SK-N-SH treated with all-trans-retinoic acid at 6 μM for 48 hours (cell line): ENCODE measurements around the gene ZWILCH.

Source experiments
- ATAC-seq: fragments of 200-7000 bp; cut with Tn5 transposase; 3 replicates; pipeline ENCODE4 v1.9.1; 2020; ENCODE audit warnings: mild to moderate bottlenecking, moderate library complexity
- ARNTL ChIP-seq: fragments of 450-650 bp; formaldehyde crosslinking; IDR thresholded peaks from 2 replicates; pipeline ENCODE4 v1.5.0; 2020; ENCODE audit warnings: low read depth, mild to moderate bottlenecking, moderate library complexity, borderline replicate concordance
- BACH2 ChIP-seq: fragments of 250-450 bp; sonication (Bioruptor Pico); IDR thresholded peaks from 2 replicates; pipeline ENCODE4 v1.9.0; 2021; ENCODE audit warnings: mild to moderate bottlenecking, borderline replicate concordance
- ESRRG ChIP-seq: fragments of 250-450 bp; sonication (Bioruptor Pico); IDR thresholded peaks from 2 replicates; pipeline ENCODE4 v1.6.1; 2021; ENCODE audit warnings: mild to moderate bottlenecking
- GLIS3 ChIP-seq: fragments of 250-450 bp; sonication (Bioruptor Pico); IDR thresholded peaks from 2 replicates; pipeline ENCODE4 v1.5.0; 2020; ENCODE audit warnings: mild to moderate bottlenecking, moderate library complexity
- PPARA ChIP-seq: fragments of 250-450 bp; sonication (Bioruptor Pico); IDR thresholded peaks from 2 replicates; pipeline ENCODE4 v1.5.0; 2020; ENCODE audit warnings: mild to moderate bottlenecking, borderline replicate concordance
- RARB ChIP-seq: fragments of 250-450 bp; sonication (Bioruptor Pico); IDR thresholded peaks from 2 replicates; pipeline ENCODE4 v1.8.0; 2021; ENCODE audit warnings: mild to moderate bottlenecking, moderate library complexity
- TCF4 ChIP-seq: fragments of 250-450 bp; sonication (Bioruptor Pico); IDR thresholded peaks from 2 replicates; pipeline ENCODE4 v1.8.0; 2021; ENCODE audit warnings: mild to moderate bottlenecking, moderate library complexity, borderline replicate concordance
- TOX ChIP-seq: fragments of 250-450 bp; sonication (Bioruptor Pico); IDR thresholded peaks from 2 replicates; pipeline ENCODE4 v1.8.0; 2021; ENCODE audit warnings: mild to moderate bottlenecking, moderate library complexity, borderline replicate concordance
- ZFP3 ChIP-seq: fragments of 250-450 bp; sonication (Bioruptor Pico); IDR thresholded peaks from 2 replicates; pipeline ENCODE4 v1.5.0; 2020; ENCODE audit warnings: mild to moderate bottlenecking, moderate library complexity
- ZFP30 ChIP-seq: fragments of 450-650 bp; formaldehyde crosslinking; IDR thresholded peaks from 2 replicates; pipeline ENCODE4 v1.5.0; 2022; ENCODE audit warnings: mild to moderate bottlenecking, moderate library complexity
- ZNF565 ChIP-seq: fragments of 450-650 bp; formaldehyde crosslinking; conservative IDR thresholded peaks from 2 replicates; pipeline ENCODE4 v1.5.0; 2020; ENCODE audit warnings: low read depth, mild to moderate bottlenecking, moderate library complexity
- ZNF70 ChIP-seq: fragments of 450-650 bp; formaldehyde crosslinking; IDR thresholded peaks from 2 replicates; pipeline ENCODE4 v1.5.0; 2020; ENCODE audit warnings: mild to moderate bottlenecking, moderate library complexity
- ZNF8 ChIP-seq: fragments of 450-650 bp; formaldehyde crosslinking; IDR thresholded peaks from 2 replicates; pipeline ENCODE4 v1.5.0; 2020; ENCODE audit warnings: mild to moderate bottlenecking, moderate library complexity
- TF ChIP-seq, protein P1 (sequence below): fragments of 250-450 bp; sonication (Bioruptor Pico); IDR thresholded peaks from 2 replicates; pipeline ENCODE4 v1.8.0; 2021; ENCODE audit warnings: low read depth, mild to moderate bottlenecking, moderate library complexity, borderline replicate concordance
- TF ChIP-seq, protein P2 (sequence below): fragments of 250-450 bp; sonication (Bioruptor Pico); IDR thresholded peaks from 2 replicates; pipeline ENCODE4 v1.5.1; 2021; ENCODE audit warnings: mild to moderate bottlenecking, moderate library complexity
- TF ChIP-seq, protein P3 (sequence below): fragments of 250-450 bp; sonication (Bioruptor Pico); IDR thresholded peaks from 2 replicates; pipeline ENCODE4 v1.5.0; 2020; ENCODE audit warnings: mild to moderate bottlenecking, moderate library complexity
- TF ChIP-seq, protein P4 (sequence below): fragments of 250-450 bp; sonication (Bioruptor Pico); IDR thresholded peaks from 2 replicates; pipeline ENCODE4 v1.5.1; 2020; ENCODE audit warnings: low read depth, mild to moderate bottlenecking, moderate library complexity
- TF ChIP-seq, protein P5 (sequence below): fragments of 250-450 bp; sonication (Bioruptor Pico); IDR thresholded peaks from 2 replicates; pipeline ENCODE4 v1.8.0; 2020; ENCODE audit warnings: mild to moderate bottlenecking, moderate library complexity, borderline replicate concordance

Gene ZWILCH

DNA sequence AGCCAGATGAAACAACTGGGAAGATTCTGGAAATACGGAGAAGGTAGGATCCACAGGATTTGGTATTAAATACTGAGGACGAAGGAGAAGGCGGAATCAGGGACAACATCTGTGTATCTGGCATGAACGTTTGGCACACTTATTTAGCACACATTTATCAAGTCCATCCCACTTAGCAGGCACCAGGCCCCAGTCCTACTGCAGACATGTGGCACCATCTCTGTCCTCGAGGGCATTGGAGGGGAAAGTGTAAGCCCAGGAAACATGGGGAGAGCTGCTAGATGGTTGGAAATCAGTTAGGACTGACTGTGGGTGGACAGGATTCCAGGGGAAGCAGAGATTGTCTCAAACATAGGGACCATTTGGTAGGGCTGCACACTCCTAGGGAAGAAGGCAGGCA lies 89.7 kb downstream of the ZWILCH start:
- no peak for ATAC-seq
- TF ChIP-seq, protein P1, sequence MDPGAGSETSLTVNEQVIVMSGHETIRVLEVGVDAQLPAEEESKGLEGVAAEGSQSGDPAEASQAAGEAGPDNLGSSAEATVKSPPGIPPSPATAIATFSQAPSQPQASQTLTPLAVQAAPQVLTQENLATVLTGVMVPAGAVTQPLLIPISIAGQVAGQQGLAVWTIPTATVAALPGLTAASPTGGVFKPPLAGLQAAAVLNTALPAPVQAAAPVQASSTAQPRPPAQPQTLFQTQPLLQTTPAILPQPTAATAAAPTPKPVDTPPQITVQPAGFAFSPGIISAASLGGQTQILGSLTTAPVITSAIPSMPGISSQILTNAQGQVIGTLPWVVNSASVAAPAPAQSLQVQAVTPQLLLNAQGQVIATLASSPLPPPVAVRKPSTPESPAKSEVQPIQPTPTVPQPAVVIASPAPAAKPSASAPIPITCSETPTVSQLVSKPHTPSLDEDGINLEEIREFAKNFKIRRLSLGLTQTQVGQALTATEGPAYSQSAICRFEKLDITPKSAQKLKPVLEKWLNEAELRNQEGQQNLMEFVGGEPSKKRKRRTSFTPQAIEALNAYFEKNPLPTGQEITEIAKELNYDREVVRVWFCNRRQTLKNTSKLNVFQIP (CRISPR knock-in tag) = no peak
- TF ChIP-seq TCF4 (CRISPR knock-in tag) (no peak), ZNF565 (CRISPR knock-in tag) (no peak), ARNTL (no peak), BACH2 (CRISPR knock-in tag) (no peak), ZNF70 (CRISPR knock-in tag) (no peak), TOX (CRISPR knock-in tag) (no peak), ZFP30 (CRISPR knock-in tag) (no peak)
- TF ChIP-seq, protein P2, sequence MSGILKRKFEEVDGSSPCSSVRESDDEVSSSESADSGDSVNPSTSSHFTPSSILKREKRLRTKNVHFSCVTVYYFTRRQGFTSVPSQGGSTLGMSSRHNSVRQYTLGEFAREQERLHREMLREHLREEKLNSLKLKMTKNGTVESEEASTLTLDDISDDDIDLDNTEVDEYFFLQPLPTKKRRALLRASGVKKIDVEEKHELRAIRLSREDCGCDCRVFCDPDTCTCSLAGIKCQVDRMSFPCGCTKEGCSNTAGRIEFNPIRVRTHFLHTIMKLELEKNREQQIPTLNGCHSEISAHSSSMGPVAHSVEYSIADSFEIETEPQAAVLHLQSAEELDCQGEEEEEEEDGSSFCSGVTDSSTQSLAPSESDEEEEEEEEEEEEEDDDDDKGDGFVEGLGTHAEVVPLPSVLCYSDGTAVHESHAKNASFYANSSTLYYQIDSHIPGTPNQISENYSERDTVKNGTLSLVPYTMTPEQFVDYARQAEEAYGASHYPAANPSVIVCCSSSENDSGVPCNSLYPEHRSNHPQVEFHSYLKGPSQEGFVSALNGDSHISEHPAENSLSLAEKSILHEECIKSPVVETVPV = no peak

DNA sequence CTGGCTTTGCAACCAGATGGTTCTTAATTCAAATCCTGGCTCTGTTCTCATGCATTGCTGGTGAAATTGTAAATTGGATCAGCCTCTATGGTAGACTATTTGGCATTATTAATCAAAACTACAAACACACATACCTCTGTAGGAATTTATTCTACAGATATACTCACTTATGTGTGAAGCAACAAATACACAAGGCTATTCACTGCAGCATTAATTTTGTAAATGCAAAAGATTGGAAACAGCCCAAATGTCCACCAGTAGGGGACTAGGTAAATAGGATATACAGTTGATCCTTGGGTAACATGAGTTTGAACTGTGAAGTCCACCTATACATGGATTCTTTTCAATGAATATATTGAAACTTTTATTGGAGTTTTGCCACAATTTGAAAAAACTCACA lies 90.2 kb downstream of the ZWILCH start:
- no peak for ATAC-seq
- no peak for TF ChIP-seq ESRRG
- TF ChIP-seq, all 23 proteins: peak for 0

DNA sequence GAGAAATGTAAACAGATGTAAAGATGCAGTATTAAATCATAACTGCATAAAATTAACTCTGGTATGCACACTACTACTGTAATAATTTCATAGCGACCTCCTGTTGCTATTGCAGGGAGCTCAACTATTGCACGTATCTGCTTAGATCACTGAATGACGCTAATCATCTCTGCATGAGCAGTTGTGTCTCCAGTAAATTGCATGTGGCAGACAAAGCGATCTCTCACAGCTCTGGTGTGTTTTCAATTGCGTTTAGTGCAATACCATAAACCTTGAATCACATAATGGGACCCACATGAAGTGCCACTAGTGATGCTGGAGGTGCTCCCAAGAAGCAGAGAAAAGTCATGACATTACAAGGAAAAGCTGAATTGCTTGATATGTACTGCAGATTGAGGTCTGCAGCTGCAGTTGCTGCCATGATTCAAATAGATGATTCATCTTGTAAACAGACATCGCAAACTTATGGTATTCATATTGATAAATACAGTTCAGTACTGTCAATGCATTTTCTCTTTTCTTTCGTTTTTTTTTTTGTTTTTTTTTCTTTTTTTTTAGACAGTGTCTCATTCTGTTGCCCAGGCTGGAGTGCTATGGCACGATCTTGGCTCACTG lies 90.9 kb downstream of the ZWILCH start:
- ATAC-seq = peak; percentile 40; the same call in 2 of the 3 replicates
- TF ChIP-seq PPARA (CRISPR knock-in tag) = no peak
- no peak for TF ChIP-seq ZNF70 (CRISPR knock-in tag)
- TF ChIP-seq RARB (CRISPR knock-in tag) = no peak
- no peak for TF ChIP-seq GLIS3
- TF ChIP-seq BACH2 (CRISPR knock-in tag) = no peak
- TF ChIP-seq, protein P3, sequence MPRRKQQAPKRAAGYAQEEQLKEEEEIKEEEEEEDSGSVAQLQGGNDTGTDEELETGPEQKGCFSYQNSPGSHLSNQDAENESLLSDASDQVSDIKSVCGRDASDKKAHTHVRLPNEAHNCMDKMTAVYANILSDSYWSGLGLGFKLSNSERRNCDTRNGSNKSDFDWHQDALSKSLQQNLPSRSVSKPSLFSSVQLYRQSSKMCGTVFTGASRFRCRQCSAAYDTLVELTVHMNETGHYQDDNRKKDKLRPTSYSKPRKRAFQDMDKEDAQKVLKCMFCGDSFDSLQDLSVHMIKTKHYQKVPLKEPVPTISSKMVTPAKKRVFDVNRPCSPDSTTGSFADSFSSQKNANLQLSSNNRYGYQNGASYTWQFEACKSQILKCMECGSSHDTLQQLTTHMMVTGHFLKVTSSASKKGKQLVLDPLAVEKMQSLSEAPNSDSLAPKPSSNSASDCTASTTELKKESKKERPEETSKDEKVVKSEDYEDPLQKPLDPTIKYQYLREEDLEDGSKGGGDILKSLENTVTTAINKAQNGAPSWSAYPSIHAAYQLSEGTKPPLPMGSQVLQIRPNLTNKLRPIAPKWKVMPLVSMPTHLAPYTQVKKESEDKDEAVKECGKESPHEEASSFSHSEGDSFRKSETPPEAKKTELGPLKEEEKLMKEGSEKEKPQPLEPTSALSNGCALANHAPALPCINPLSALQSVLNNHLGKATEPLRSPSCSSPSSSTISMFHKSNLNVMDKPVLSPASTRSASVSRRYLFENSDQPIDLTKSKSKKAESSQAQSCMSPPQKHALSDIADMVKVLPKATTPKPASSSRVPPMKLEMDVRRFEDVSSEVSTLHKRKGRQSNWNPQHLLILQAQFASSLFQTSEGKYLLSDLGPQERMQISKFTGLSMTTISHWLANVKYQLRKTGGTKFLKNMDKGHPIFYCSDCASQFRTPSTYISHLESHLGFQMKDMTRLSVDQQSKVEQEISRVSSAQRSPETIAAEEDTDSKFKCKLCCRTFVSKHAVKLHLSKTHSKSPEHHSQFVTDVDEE (CRISPR knock-in tag) = 0 out of 2 replicates have a peak, but pooled peaks have one; percentile 37
- TF ChIP-seq, all 23 proteins: peak for 1

DNA sequence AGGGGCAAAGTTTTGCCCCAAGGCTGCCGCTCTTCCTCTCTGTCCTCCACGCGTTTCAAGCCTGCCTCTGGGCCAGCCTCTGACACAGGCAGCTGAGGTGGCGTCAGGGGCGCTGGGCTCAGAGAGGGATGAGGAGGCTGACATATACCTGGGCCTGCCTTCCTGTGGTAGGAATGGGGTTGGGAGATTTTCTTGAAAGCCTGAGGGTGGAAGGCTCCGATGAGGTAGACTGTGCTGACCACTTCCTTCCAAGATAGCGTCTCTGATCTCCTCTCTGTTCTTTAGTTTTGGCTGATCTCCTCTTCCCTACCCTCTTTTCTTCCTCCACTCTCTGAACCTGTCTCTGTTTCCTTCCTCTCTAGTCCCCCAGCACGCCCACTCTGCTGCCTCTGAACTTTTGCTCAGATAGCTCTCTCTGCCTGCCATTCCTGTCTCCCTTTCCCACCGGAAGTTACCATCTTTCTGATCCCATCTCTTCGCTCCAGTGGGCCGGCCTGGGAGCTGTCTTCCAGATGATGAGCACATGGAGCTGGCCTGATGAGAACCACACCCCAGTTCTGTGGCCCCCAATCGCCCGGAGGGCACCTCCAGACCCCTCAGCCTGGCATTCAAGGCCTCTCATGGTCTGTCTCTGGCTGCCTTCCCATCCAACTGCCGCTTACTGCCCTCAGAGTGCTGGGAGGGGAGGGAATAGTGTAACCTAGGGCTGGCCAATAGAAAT lies 93.1 kb downstream of the ZWILCH start:
- no peak for ATAC-seq
- no peak for TF ChIP-seq ZFP3
- TF ChIP-seq, protein P4, sequence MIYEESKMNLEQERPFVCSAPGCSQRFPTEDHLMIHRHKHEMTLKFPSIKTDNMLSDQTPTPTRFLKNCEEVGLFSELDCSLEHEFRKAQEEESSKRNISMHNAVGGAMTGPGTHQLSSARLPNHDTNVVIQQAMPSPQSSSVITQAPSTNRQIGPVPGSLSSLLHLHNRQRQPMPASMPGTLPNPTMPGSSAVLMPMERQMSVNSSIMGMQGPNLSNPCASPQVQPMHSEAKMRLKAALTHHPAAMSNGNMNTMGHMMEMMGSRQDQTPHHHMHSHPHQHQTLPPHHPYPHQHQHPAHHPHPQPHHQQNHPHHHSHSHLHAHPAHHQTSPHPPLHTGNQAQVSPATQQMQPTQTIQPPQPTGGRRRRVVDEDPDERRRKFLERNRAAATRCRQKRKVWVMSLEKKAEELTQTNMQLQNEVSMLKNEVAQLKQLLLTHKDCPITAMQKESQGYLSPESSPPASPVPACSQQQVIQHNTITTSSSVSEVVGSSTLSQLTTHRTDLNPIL = no peak
- no peak for TF ChIP-seq ZNF8 (CRISPR knock-in tag)
- TF ChIP-seq TCF4 (CRISPR knock-in tag) = no peak
- TF ChIP-seq, protein P5, sequence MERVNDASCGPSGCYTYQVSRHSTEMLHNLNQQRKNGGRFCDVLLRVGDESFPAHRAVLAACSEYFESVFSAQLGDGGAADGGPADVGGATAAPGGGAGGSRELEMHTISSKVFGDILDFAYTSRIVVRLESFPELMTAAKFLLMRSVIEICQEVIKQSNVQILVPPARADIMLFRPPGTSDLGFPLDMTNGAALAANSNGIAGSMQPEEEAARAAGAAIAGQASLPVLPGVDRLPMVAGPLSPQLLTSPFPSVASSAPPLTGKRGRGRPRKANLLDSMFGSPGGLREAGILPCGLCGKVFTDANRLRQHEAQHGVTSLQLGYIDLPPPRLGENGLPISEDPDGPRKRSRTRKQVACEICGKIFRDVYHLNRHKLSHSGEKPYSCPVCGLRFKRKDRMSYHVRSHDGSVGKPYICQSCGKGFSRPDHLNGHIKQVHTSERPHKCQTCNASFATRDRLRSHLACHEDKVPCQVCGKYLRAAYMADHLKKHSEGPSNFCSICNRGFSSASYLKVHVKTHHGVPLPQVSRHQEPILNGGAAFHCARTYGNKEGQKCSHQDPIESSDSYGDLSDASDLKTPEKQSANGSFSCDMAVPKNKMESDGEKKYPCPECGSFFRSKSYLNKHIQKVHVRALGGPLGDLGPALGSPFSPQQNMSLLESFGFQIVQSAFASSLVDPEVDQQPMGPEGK (CRISPR knock-in tag) = no peak
- no peak for TF ChIP-seq GLIS3
- TF ChIP-seq ZNF70 (CRISPR knock-in tag) = no peak
- TF ChIP-seq ARNTL = no peak
